Activated CD4-positive, alpha-beta T cell treated with anti-CD3 and anti-CD28 coated beads for 36 hours (primary cell): ENCODE data around the gene PARN. TPM values are rescaled to one million over a fixed set of nuclear protein-coding genes. Genes with fewer than 3 reads are reported as not detected.
A peak's percentile ranks its signal among the peaks of the same experiment; 100 is the strongest.
"Not testable (repeated sequence)": the region's sequence is repeated elsewhere in the genome, so short reads cannot be mapped to it uniquely, and the experiment has no call there.

ENCODE experiments used
- ATAC-seq: fragments of 200-7000 bp; cut with Tn5 transposase; one replicate; pipeline ENCODE4 v1.10.0; 2021; ENCODE audit warnings: mild to moderate bottlenecking, moderate library complexity
- CTCF ChIA-PET: fragments of 350-600 bp; sonication (Branson Sonifier 250); formaldehyde crosslinking; loops from one replicate; lab custom pipeline; 2021; ENCODE audit warnings: antibody characterized with exemption; lab: Charles Lee
- POLR2A ChIA-PET: fragments of 350-600 bp; sonication (Branson Sonifier 250); formaldehyde crosslinking; loops from one replicate; lab custom pipeline; 2021; ENCODE audit warnings: antibody characterized with exemption, inconsistent platforms; lab: Charles Lee
- DNase-seq: peaks from one replicate; pipeline ENCODE4 v3.0.0-alpha.2; 2020
- H3K27ac Mint-ChIP-seq: one replicate; pipeline ENCODE4 v1.8.0; 2021; ENCODE audit warnings: mixed read lengths
- H3K27me3 Mint-ChIP-seq: one replicate; pipeline ENCODE4 v1.8.0; 2021; ENCODE audit warnings: mixed read lengths
- H3K36me3 Mint-ChIP-seq: one replicate; pipeline ENCODE4 v1.8.0; 2021; ENCODE audit warnings: low read depth, mixed read lengths
- H3K4me1 Mint-ChIP-seq: one replicate; pipeline ENCODE4 v1.8.0; 2021; ENCODE audit warnings: mixed read lengths
- H3K4me3 Mint-ChIP-seq: one replicate; pipeline ENCODE4 v1.8.0; 2021; ENCODE audit warnings: mild to moderate bottlenecking, moderate library complexity, mixed read lengths
- H3K9me3 Mint-ChIP-seq: one replicate; pipeline ENCODE4 v1.8.0; 2021; ENCODE audit warnings: low read depth, mixed read lengths
- intact Hi-C, 2 experiments: fragments of 100-400 bp; cut with DNase I in 1 of 2; cut with micrococcal nuclease in 1 of 2; formaldehyde crosslinking; loops; one replicate each; pipeline versions ENCODE4 v1.14.2 to v1.15.1; 2022 to 2024; cut with DNase I, micrococcal nuclease
- total RNA-seq, 2 experiments: library from RNA; stranded (reverse); gene quantifications; one replicate each; pipeline ENCODE4 v1.2.3, GENCODE V29; 2021

Gene PARN
- total RNA-seq, 2 experiments from 2014 or later = 46.4 to 64.1 TPM

- Mint-ChIP-seq H3K27ac (no peak overlapping the region), H3K4me1 (no peaks in the 10 kb centered on the region), H3K4me3 (no peak overlapping the region), H3K27me3 (no peaks in the 10 kb centered on the region), H3K36me3 (peaks cover 1% of the 10 kb centered on the region), H3K9me3 (no peaks in the 10 kb centered on the region)
- POLR2A ChIA-PET = no interaction called here
- CTCF ChIA-PET = no interaction called here
- DNase-seq (no peak), ATAC-seq (no peak)
- intact Hi-C loops = no loop called here
Measured at GRCh38 chr16:14424595-14424994, 205.5 kb downstream of the PARN start.

GRCh38 chr16:14423344-14423743 is 206.7 kb downstream of the PARN start:
- H3K4me1 Mint-ChIP-seq = no peaks in the 10 kb centered on the region
- H3K9me3 Mint-ChIP-seq = no peaks in the 10 kb centered on the region
- intact Hi-C loops = no loop called here
- no peak overlapping the region for H3K27ac Mint-ChIP-seq
- H3K36me3 Mint-ChIP-seq = peaks cover 1% of the 10 kb centered on the region
- H3K27me3 Mint-ChIP-seq = no peaks in the 10 kb centered on the region
- ChIA-PET POLR2A (no interaction called here), CTCF (no interaction called here)
- ATAC-seq (no peak), DNase-seq (no peak)
- no peak overlapping the region for H3K4me3 Mint-ChIP-seq

DNA sequence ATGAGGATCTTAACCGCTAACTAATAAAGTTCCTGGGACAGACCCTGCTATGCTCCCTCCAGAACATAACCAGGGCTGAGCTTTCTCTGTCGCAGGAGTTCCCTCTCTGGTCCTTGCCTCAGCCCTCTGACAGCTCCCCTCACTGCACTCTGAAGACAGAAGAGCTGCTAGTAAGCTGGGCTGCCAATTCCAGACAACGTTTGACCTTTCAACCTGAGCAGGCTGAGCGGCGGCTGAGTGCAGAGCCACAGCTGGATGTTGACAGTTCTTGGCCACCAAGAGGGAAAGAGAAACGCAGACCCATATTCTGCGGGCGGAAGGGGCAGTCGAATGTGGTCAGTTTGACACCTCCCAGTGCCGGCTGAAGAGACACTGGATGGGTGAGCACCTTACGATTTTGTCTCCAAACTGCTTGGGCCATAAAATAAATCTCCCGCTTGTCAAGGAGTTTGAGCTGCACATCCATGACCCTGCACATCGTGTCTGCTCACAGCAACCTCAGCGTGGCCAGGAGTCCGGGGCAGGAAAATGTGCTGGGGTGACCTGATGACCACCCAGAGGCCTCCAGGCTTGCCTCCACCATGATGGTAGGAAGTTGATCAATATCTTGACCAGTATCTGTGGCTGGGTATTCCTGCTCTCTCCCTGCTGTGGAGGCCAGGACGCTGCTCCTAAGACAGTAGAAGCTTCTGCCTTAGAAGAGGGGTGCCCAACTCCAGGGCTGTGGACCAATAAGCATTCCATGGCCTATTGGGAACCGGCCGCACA is 209.2 kb downstream of the PARN start:
- H3K27me3 Mint-ChIP-seq = no peaks in the 10 kb centered on the region
- H3K4me1 Mint-ChIP-seq = no peaks in the 10 kb centered on the region
- no peak overlapping the region for H3K4me3 Mint-ChIP-seq
- peaks cover 3% of the 10 kb centered on the region for H3K36me3 Mint-ChIP-seq
- no peaks in the 10 kb centered on the region for H3K9me3 Mint-ChIP-seq
- DNase-seq (no peak), ATAC-seq (no peak)
- ChIA-PET CTCF (no interaction called here), POLR2A (interaction anchor here (0.6 kb wide), 1 partner anchor 79 kb away, joined by 4 read pairs; no protein-coding TSS in a partner anchor)
- intact Hi-C loops = no loop called here
- H3K27ac Mint-ChIP-seq = no peak overlapping the region

- H3K27me3 Mint-ChIP-seq, POLR2A ChIA-PET, intact Hi-C loops, H3K36me3 Mint-ChIP-seq, CTCF ChIA-PET, H3K27ac Mint-ChIP-seq, H3K4me3 Mint-ChIP-seq, H3K9me3 Mint-ChIP-seq, DNase-seq, H3K4me1 Mint-ChIP-seq, ATAC-seq: not testable (repeated sequence)
Measured at GRCh38 chr16:14420243-14420642, 209.8 kb downstream of the PARN start.

DNA sequence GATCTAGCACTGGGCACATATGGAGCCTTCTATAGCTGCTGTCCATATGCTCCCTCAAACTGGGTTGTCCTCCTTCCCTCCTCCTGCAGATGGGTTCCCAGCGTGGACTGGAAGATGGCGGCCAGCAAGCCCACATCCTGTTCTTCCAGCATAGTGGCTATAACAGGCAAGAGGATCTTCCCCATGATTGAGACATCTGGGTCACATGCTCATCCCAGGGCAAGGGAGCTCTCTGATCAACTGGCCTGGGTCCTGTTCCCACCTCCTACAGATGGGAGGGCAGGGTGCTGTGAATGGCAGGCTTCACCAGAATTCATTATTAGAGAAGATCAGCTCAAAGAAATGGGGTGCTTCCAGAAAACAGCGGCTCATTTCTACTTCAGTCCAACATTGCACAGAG is 210.2 kb downstream of the PARN start:
- ATAC-seq (no peak), DNase-seq (no peak)
- Mint-ChIP-seq H3K9me3 (no peaks in the 10 kb centered on the region), H3K4me1 (no peaks in the 10 kb centered on the region), H3K27me3 (no peaks in the 10 kb centered on the region), H3K36me3 (peaks cover 3% of the 10 kb centered on the region), H3K27ac (no peak overlapping the region), H3K4me3 (no peak overlapping the region)
- intact Hi-C loops = no loop called here
- CTCF ChIA-PET = no interaction called here
- POLR2A ChIA-PET = no interaction called here

DNA sequence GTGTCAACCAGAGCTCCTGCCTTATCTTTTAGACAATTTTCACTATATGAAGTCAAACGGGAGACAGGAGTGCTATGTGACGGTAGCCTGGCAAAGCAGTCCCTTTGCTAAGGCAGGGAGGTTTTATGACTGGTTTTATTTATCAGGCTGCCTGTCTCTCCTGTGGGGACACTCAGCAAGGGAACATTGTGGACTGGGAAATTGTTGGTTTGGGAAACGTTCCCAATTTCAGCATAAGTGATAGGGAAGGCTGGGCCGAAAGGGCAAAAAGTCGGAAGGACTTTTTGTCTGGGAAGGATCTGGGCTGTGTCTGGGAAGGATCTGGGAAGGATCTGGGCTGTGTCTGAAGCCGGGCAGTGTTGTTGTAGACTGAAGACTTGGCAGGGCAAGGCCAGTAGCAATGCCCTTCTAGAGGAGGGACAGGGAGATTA is 211.2 kb downstream of the PARN start:
- H3K4me1 Mint-ChIP-seq = no peaks in the 10 kb centered on the region
- no peak overlapping the region for H3K4me3 Mint-ChIP-seq
- CTCF ChIA-PET = no interaction called here

GRCh38 chr16:14416184-14416583 is 213.9 kb downstream of the PARN start:
- Mint-ChIP-seq H3K36me3 (peaks cover 2% of the 10 kb centered on the region), H3K9me3 (no peaks in the 10 kb centered on the region), H3K4me1 (no peaks in the 10 kb centered on the region), H3K27me3 (no peaks in the 10 kb centered on the region), H3K4me3 (no peak overlapping the region), H3K27ac (no peak overlapping the region)
- DNase-seq = no peak
- no peak for ATAC-seq
- ChIA-PET CTCF (no interaction called here), POLR2A (no interaction called here)
- intact Hi-C loops = no loop called here

More for the DNA sequence above, 211.2 kb downstream of the PARN start:
- Mint-ChIP-seq H3K27me3 (no peaks in the 10 kb centered on the region), H3K9me3 (no peaks in the 10 kb centered on the region), H3K27ac (no peak overlapping the region), H3K36me3 (peaks cover 2% of the 10 kb centered on the region)
- DNase-seq (no peak), ATAC-seq (no peak)
- intact Hi-C loops = no loop called here
- POLR2A ChIA-PET = no interaction called here

GRCh38 chr16:14415291-14415690 is 214.8 kb downstream of the PARN start:
- POLR2A ChIA-PET = no interaction called here
- Mint-ChIP-seq H3K9me3 (no peaks in the 10 kb centered on the region), H3K27ac (no peak overlapping the region), H3K27me3 (no peaks in the 10 kb centered on the region), H3K4me1 (no peaks in the 10 kb centered on the region), H3K36me3 (peaks cover 2% of the 10 kb centered on the region), H3K4me3 (no peak overlapping the region)
- ATAC-seq (no peak), DNase-seq (no peak)
- intact Hi-C loops = no loop called here
- CTCF ChIA-PET = no interaction called here

GRCh38 chr16:14409563-14409962 is 220.5 kb downstream of the PARN start:
- no peak for ATAC-seq
- no peak for DNase-seq
- Mint-ChIP-seq H3K27me3 (no peaks in the 10 kb centered on the region), H3K4me3 (no peak overlapping the region), H3K4me1 (peaks cover 2% of the 10 kb centered on the region), H3K9me3 (no peaks in the 10 kb centered on the region), H3K36me3 (no peaks in the 10 kb centered on the region), H3K27ac (no peak overlapping the region)
- intact Hi-C loops = no loop called here
- CTCF ChIA-PET = no interaction called here
- POLR2A ChIA-PET = no interaction called here

DNA sequence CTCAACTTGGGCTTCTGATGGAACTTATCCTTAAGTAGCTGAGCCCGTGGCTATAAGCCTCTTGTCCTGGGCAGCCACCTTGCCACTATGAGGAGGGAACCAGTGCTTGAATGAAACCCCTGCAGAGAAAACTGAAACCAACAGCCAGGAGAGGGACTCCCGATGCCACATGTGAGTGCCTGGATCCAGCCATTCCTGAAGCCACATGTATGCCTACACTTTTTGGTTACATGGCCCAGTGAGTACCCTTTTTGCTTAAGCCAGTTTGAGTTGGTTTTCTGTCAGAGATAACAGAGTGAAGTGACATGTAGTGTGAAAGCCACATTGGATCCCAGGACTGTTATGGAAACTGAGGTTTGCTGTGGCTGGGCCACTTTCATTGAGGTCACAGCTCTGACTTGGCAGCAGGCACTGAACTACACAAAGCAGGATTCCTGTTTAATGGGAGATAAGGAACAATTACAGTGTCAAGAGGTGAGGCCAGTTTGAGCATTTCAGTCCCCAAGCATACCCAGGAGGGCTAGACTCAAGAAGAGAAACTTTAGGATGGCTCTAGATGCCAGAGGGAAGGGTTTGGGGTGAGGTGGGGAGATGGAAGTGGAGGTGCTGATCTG is 222.2 kb downstream of the PARN start:
- intact Hi-C loops = no loop called here
- CTCF ChIA-PET = no interaction called here
- Mint-ChIP-seq H3K27ac (no peak overlapping the region), H3K4me3 (no peak overlapping the region), H3K36me3 (no peaks in the 10 kb centered on the region), H3K9me3 (no peaks in the 10 kb centered on the region), H3K27me3 (no peaks in the 10 kb centered on the region), H3K4me1 (peaks cover 2% of the 10 kb centered on the region)
- ATAC-seq (no peak), DNase-seq (no peak)
- POLR2A ChIA-PET = no interaction called here

DNA sequence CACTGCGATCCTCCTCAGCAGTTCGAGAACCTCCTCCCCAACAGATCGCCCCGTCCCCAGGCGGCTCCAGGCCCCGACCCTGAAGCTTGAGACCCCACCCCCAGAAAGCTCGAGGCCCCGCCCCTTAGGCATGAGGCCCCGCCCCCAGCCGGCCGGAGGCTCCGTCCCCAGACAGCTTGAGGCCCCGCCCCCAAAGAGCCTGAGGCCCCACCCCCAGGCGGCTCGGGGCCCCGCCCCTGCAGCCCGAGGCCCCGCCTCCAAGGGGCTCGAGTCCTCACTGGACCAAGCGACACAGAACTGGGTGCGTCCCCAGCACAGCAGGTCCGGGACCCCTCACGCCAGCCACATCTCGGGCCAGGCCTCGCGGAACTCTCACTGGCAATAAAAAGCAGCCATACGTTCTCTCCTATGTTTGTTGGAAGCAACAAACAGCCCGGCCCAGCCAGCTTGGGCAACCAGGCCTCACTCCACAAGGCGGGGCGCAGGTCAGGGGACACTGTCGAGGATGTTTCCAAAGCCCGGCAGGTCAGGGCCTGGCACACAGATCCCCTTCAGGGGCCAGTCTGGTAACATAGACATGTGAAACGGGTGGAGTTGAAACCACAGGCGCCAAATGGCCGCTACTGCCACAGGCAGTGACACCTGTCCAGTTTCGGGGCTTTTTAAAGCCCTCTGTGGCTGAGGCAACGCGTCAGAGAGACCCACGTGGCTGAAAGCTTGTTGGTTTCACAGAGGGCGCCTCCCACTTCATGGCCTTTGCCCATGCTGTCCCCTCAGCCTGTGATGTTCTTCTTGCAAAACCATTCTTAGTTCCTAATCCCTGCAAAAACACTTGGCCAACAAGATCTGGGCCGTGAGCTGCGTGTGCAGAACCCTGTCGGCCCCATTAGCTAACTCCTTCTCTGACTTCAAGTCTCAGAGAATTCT is 224.2 kb downstream of the PARN start:
- DNase-seq (peak; percentile 57), ATAC-seq (peak; percentile 64)
- Mint-ChIP-seq H3K9me3 (no peaks in the 10 kb centered on the region), H3K27ac (no peak overlapping the region), H3K4me3 (no peak overlapping the region), H3K4me1 (peaks cover 2% of the 10 kb centered on the region), H3K36me3 (no peaks in the 10 kb centered on the region), H3K27me3 (no peaks in the 10 kb centered on the region)
- ChIA-PET CTCF (no interaction called here), POLR2A (no interaction called here)
- intact Hi-C loops = no loop called here
